NB4 (cell line): ENCODE results near the gene CTRB1.

Experiments used
- DNase-seq: peaks from one replicate; pipeline ENCODE4 v3.0.0; 2010; ENCODE audit warnings: low read depth
- H3K4me3 ChIP-seq: one replicate; pipeline ENCODE4 v1.5.1; 2011; ENCODE audit warnings: mild to moderate bottlenecking, low read depth, low read length, moderate library complexity
- POLR2A ChIP-seq: IDR thresholded peaks from 2 replicates; pipeline ENCODE4 v1.6.1; 2011; ENCODE audit warnings: mild to moderate bottlenecking; ENCODE audit not compliant: insufficient read length; ENCODE audit errors: extremely low read depth

Gene CTRB1

GRCh38 chr16:75273054-75273925, 54.5 kb downstream of the CTRB1 start:
- no peak for DNase-seq
- H3K4me3 ChIP-seq: no peak overlapping the region
- TF ChIP-seq POLR2A: no peak
